A673 (cell line): Measurements from ENCODE around the gene LRBA. TPM values are rescaled to one million over a fixed set of nuclear protein-coding genes. Genes with fewer than 3 reads are reported as not detected.

Experiments used
- BruUV-seq: library from RNA; stranded (reverse); fragments of 400-500 nt; replicated peaks from 2 replicates; lab custom pipeline; 2021; lab: Mats Ljungman, UMichigan
- CTCF ChIA-PET: fragments of 300-600 bp; sonication (Branson Sonifier 250); formaldehyde crosslinking; loops from one replicate; lab custom pipeline; 2022; ENCODE audit warnings: antibody characterized with exemption; lab: Charles Lee
- POLR2A ChIA-PET: fragments of 300-600 bp; sonication (Branson Sonifier 250); formaldehyde crosslinking; loops from one replicate; lab custom pipeline; 2022; ENCODE audit warnings: antibody characterized with exemption; ENCODE audit not compliant: low non-redundant PET; lab: Charles Lee
- DNase-seq: peaks from one replicate; pipeline ENCODE4 v3.0.0-alpha.2; 2015; ENCODE audit warnings: low spot score
- H3K27ac ChIP-seq: fragments of 200-600 bp; sonication (generic); 2 replicates; pipeline ENCODE4 v1.5.1; 2016; ENCODE audit warnings: mixed run types, low read depth, mild to moderate bottlenecking, mixed read lengths, antibody characterized with exemption, low read length; ENCODE audit not compliant: poor library complexity, severe bottlenecking
- H3K27me3 ChIP-seq: fragments of 200-600 bp; sonication (generic); replicated peaks from 2 replicates; pipeline ENCODE4 v1.6.1; 2017; ENCODE audit warnings: mixed run types, low read depth, mild to moderate bottlenecking, mixed read lengths, antibody characterized with exemption, low read length; ENCODE audit not compliant: insufficient read depth, poor library complexity
- H3K36me3 ChIP-seq: fragments of 200-600 bp; sonication (generic); 2 replicates; pipeline ENCODE4 v1.6.1; 2016; ENCODE audit warnings: mixed run types, mild to moderate bottlenecking, mixed read lengths, antibody characterized with exemption, low read length; ENCODE audit not compliant: insufficient read depth, poor library complexity, severe bottlenecking
- H3K4me1 ChIP-seq: fragments of 200-600 bp; sonication (generic); 2 replicates; pipeline ENCODE4 v1.6.1; 2017; ENCODE audit warnings: mixed run types, mild to moderate bottlenecking, mixed read lengths, antibody characterized with exemption, low read length; ENCODE audit not compliant: insufficient read depth, poor library complexity, severe bottlenecking
- H3K4me3 ChIP-seq: fragments of 200-600 bp; sonication (generic); 2 replicates; pipeline ENCODE4 v1.5.1; 2016; ENCODE audit warnings: low read depth, mixed run types, mild to moderate bottlenecking, mixed read lengths, low read length; ENCODE audit not compliant: poor library complexity, severe bottlenecking
- H3K9me3 ChIP-seq: fragments of 200-600 bp; sonication (generic); 2 replicates; pipeline ENCODE4 v1.6.1; 2016; ENCODE audit warnings: mixed run types, low read depth, mild to moderate bottlenecking, mixed read lengths, antibody characterized with exemption, low read length; ENCODE audit not compliant: poor library complexity, severe bottlenecking
- CTCF ChIP-seq: fragments of 300-800, 200-600 bp; sonication (generic); conservative IDR thresholded peaks from 2 replicates; pipeline ENCODE4 v1.5.1; 2017; ENCODE audit warnings: low read depth, mild to moderate bottlenecking, antibody characterized with exemption, low read length, moderate library complexity, mixed read lengths
- EZH2 ChIP-seq: fragments of 200-600 bp; sonication (generic); IDR thresholded peaks from 2 replicates; pipeline ENCODE4 v1.6.1; 2017; ENCODE audit warnings: borderline replicate concordance, low read depth, mild to moderate bottlenecking, mixed read lengths, antibody characterized with exemption, low read length; ENCODE audit not compliant: poor library complexity, severe bottlenecking
- intact Hi-C: fragments of 100-400 bp; cut with micrococcal nuclease; formaldehyde crosslinking; loops from one replicate; pipeline ENCODE4 v1.10.0; 2022; ENCODE audit not compliant: unreplicated experiment
- total RNA-seq: library from RNA; stranded (reverse); gene quantifications from 2 replicates; pipeline ENCODE4 v1.2.3, GENCODE V29; 2021

LRBA gene
- total RNA-seq, 1 experiment from 2014 or later = 35.7 TPM

GRCh38 chr4:150862829-150863228, 152.3 kb downstream of the LRBA start:
- Histone ChIP-seq H3K27ac (no peak overlapping the region), H3K4me3 (no peak overlapping the region), H3K9me3 (no peaks in the 10 kb centered on the region), H3K27me3 (no peaks in the 10 kb centered on the region), H3K4me1 (no peaks in the 10 kb centered on the region), H3K36me3 (no peaks in the 10 kb centered on the region)
- ChIA-PET POLR2A (no interaction called here), CTCF (interaction anchor here (1.2 kb wide), 1 partner anchor 579 kb away, joined by 3 read pairs; no protein-coding TSS in a partner anchor)
- TF ChIP-seq CTCF = no peak
- no peak for TF ChIP-seq EZH2
- BruUV-seq = no TSS peak
- intact Hi-C loops = loop anchor here (10.0 kb wide), 1 partner anchor 268 kb away; no protein-coding TSS in a partner anchor
- DNase-seq = peak; percentile 12

- H3K27me3 ChIP-seq = no peaks in the 10 kb centered on the region
- intact Hi-C loops = no loop called here
- no peak overlapping the region for H3K4me3 ChIP-seq
- H3K36me3 ChIP-seq = no peaks in the 10 kb centered on the region
- ChIA-PET POLR2A (no interaction called here), CTCF (no interaction called here)
- no peaks in the 10 kb centered on the region for H3K9me3 ChIP-seq
- TF ChIP-seq EZH2 (no peak), CTCF (no peak)
- no peak overlapping the region for H3K27ac ChIP-seq
- no TSS peak for BruUV-seq
- no peaks in the 10 kb centered on the region for H3K4me1 ChIP-seq
- no peak for DNase-seq
Measured at GRCh38 chr4:150859453-150859852, 155.6 kb downstream of the LRBA start.

GRCh38 chr4:150855981-150856510, 159.0 kb downstream of the LRBA start:
- BruUV-seq = no TSS peak
- Histone ChIP-seq H3K36me3 (peaks cover 3% of the 10 kb centered on the region), H3K4me3 (no peak overlapping the region), H3K27ac (no peak overlapping the region), H3K27me3 (no peaks in the 10 kb centered on the region), H3K4me1 (no peaks in the 10 kb centered on the region), H3K9me3 (no peaks in the 10 kb centered on the region)
- ChIA-PET CTCF (no interaction called here), POLR2A (no interaction called here)
- intact Hi-C loops = no loop called here
- DNase-seq = no peak
- TF ChIP-seq CTCF = no peak
- no peak for TF ChIP-seq EZH2
